GM19099 (cell line): ENCODE measurements around the gene EGFL8.

Experiments
- POLR2A ChIP-seq: IDR thresholded peaks from 3 replicates; pipeline ENCODE4 v1.6.1; 2011; ENCODE audit warnings: low read depth; ENCODE audit not compliant: insufficient read length; ENCODE audit errors: extremely low read depth

EGFL8 gene

GRCh38 chr6:32164295-32164694 is at the start of gene EGFL8:
Gene EGFL8 (plus strand): TSS chr6:32164595. CDS start chr6:32166166, 1,571 bp downstream.
- no peak for TF ChIP-seq POLR2A

- no peak for TF ChIP-seq POLR2A
Observed at GRCh38 chr6:32114796-32115195, 49.6 kb upstream of the EGFL8 start.

- TF ChIP-seq POLR2A: no peak
Observed at GRCh38 chr6:32115623-32116022, 48.8 kb upstream of the EGFL8 start.

DNA sequence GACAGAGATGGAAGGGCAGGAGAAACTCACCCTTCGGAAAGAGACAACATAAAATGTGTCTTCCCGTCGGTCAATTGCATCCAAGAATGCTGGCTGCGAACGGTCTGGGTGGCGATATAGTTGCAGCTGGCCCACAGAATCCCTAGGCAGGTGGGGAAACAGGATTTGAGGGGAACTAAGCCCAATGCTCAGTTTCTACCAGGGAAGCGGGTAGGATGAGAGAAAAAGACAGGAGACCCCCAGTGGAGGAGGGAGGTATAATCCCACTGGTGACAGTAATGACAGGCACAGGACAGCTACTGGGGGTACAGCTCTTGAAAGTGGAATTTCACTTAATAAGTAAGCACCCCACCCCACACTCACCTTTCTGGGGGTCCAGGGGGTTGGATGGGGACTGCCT is 47.7 kb upstream of the EGFL8 start:
- no peak for TF ChIP-seq POLR2A

- TF ChIP-seq POLR2A: no peak
Observed at GRCh38 chr6:32117461-32117860, 46.9 kb upstream of the EGFL8 start.

- TF ChIP-seq POLR2A: no peak
Observed at GRCh38 chr6:32118782-32119628, 45.4 kb upstream of the EGFL8 start.

- TF ChIP-seq POLR2A: no peak
Observed at GRCh38 chr6:32120573-32121059, 43.8 kb upstream of the EGFL8 start.

GRCh38 chr6:32123681-32124080 is 40.7 kb upstream of the EGFL8 start:
- TF ChIP-seq POLR2A: no peak

GRCh38 chr6:32126880-32127279 is 37.5 kb upstream of the EGFL8 start:
- TF ChIP-seq POLR2A: no peak

- TF ChIP-seq POLR2A: no peak
Observed at GRCh38 chr6:32127409-32127716, 37.0 kb upstream of the EGFL8 start.

GRCh38 chr6:32127717-32128592 is 36.4 kb upstream of the EGFL8 start, which contains the start of gene ATF6B:
Gene ATF6B (minus strand): TSS chr6:32128246. CDS start chr6:32128207, 39 bp downstream.
- peak; percentile 82 for TF ChIP-seq POLR2A

DNA sequence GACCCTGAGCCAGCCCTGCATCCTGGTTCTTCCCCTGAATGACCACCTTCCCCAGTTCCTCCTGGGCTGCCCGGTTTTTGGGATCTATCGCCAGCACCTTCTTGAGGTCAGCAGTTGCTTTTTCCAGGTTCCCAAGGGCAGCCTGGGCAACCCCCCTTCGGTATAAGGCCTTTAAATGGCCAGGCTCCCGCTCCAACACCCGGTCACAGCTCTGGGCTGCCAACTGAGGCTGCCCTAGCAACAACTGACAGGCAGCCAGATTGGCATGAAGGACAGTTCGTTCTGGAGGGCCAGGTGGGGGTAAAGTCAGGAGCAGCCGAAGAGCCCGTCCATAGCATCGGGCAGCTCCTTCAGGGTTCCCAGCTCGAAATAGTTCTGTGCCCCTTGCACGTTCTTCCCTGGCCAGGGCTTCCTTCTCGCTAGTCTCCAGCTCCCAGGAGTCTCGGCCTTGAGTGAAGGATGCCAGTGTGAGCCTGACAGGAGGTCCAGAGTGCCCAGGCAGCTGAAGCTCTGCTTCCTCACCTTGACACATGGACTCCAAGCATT is 35.6 kb upstream of the EGFL8 start:
- no peak for TF ChIP-seq POLR2A

DNA sequence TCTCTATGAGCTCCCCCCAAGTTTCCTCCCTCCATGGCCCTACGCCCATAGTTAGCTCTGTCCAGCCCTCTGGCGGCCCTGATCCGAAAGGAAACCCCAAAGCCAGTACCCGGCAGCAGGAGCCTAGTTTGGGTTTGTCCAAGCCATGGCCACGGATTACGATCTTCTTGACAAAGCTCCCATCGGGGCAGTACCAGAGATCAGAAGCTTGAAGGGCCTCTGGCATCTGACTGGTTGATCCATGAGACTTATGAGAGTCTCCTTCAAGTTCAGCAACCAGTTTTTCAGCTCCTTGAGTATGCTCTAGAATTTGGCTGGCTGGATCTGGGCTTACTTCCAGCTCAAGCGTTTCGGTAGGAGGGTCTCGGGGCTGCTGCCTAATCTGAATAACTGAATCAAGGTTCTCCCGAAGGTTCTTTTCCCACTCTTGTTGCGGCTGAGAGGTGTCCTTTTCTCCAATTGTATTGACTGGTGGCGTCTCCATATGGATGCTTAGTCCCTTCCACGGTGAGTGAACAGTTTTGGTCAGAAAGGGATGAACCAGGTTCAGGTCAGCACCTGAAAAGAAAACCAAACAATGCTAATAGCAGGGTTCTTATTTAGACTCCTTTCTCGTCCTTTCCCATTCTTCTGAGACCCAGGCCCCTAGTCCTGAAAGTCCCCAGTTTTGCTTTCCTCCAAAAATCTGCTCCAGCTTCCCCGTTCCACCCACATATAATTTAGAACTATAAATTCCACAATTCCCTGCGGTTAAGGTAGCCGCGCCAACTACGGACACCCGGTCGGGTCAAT is 34.9 kb upstream of the EGFL8 start:
- TF ChIP-seq POLR2A: no peak

- no peak for TF ChIP-seq POLR2A
Observed at GRCh38 chr6:32131439-32131948, 32.9 kb upstream of the EGFL8 start.
